ENCODE data around the gene LRRC56. TPM values are rescaled to one million over a fixed set of nuclear protein-coding genes. Genes with fewer than 3 reads are reported as not detected.
A peak's percentile ranks its signal among the peaks of the same experiment; 100 is the strongest.

LRRC56 gene
- total and polyA plus RNA-seq, 2 of the 13 experiments (the other 11 are each of a cell fraction or from before 2014, with no cell fraction given): 0.11 to 0.29 TPM

DNA sequence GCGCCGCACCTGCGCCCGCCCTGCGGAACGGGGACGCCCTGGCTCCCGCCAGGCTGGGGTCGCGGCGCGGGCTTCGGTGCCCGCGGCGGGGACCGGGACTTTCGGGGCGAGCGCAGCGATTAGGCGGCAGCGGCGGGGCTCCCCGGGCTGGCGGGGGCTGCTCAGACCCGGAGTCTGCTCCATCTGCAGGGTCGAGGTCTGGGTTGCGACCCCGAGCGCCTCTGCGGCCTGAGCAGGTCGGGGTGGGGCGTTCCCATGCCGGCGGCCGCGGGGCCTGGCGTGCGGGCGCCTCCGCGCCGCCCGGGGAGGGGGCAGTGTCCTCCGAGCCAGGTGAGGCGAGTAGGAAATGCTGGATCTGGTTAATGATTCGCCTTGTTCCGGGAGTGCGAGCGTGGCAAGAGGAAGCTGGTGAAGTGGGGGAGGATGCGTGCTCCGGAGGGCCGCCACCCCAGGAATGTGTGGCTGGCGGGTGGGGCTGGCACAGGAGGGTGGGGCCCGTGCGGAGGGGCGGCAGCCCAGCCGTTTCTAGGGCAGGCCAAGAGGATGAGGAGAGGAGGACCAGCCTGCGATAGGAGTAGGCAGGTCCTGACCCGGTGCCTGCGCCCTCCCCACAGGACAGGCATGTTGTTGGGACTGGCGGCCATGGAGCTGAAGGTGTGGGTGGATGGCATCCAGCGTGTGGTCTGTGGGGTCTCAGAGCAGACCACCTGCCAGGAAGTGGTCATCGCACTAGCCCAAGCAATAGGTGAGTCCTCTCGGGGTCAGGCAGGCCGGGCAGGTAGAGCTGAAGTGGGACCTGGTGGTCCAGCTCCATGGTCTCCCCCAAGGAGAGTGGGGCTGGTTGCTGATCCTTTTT, 24.0 kb downstream of the LRRC56 start (continued):
- TF ChIP-seq, protein P1, sequence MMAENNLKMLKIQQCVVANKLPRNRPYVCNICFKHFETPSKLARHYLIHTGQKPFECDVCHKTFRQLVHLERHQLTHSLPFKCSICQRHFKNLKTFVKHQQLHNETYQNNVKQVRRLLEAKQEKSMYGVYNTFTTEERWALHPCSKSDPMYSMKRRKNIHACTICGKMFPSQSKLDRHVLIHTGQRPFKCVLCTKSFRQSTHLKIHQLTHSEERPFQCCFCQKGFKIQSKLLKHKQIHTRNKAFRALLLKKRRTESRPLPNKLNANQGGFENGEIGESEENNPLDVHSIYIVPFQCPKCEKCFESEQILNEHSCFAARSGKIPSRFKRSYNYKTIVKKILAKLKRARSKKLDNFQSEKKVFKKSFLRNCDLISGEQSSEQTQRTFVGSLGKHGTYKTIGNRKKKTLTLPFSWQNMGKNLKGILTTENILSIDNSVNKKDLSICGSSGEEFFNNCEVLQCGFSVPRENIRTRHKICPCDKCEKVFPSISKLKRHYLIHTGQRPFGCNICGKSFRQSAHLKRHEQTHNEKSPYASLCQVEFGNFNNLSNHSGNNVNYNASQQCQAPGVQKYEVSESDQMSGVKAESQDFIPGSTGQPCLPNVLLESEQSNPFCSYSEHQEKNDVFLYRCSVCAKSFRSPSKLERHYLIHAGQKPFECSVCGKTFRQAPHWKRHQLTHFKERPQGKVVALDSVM (CRISPR knock-in tag; IDR thresholded peaks at IDR 0.05): no peak
- TF ChIP-seq, protein P2, sequence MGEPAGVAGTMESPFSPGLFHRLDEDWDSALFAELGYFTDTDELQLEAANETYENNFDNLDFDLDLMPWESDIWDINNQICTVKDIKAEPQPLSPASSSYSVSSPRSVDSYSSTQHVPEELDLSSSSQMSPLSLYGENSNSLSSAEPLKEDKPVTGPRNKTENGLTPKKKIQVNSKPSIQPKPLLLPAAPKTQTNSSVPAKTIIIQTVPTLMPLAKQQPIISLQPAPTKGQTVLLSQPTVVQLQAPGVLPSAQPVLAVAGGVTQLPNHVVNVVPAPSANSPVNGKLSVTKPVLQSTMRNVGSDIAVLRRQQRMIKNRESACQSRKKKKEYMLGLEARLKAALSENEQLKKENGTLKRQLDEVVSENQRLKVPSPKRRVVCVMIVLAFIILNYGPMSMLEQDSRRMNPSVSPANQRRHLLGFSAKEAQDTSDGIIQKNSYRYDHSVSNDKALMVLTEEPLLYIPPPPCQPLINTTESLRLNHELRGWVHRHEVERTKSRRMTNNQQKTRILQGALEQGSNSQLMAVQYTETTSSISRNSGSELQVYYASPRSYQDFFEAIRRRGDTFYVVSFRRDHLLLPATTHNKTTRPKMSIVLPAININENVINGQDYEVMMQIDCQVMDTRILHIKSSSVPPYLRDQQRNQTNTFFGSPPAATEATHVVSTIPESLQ (CRISPR knock-in tag; conservative IDR thresholded peaks at IDR 0.05): no peak
- TF ChIP-seq, protein P3, sequence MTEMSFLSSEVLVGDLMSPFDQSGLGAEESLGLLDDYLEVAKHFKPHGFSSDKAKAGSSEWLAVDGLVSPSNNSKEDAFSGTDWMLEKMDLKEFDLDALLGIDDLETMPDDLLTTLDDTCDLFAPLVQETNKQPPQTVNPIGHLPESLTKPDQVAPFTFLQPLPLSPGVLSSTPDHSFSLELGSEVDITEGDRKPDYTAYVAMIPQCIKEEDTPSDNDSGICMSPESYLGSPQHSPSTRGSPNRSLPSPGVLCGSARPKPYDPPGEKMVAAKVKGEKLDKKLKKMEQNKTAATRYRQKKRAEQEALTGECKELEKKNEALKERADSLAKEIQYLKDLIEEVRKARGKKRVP (CRISPR knock-in tag; IDR thresholded peaks at IDR 0.05): no peak
- TF ChIP-seq ZSCAN31 (CRISPR knock-in tag; IDR thresholded peaks at IDR 0.05; ENCODE audit: low read depth) (no peak), NFYB (CRISPR knock-in tag; IDR thresholded peaks at IDR 0.05) (no peak), ADNP (CRISPR knock-in tag; IDR thresholded peaks at IDR 0.05) (no peak), REPIN1 (CRISPR knock-in tag; IDR thresholded peaks at IDR 0.05; ENCODE audit: borderline replicate concordance, low read depth) (no peak), NFE2L2 (IDR thresholded peaks at IDR 0.05; ENCODE audit: low read length) (no peak), FOSL1 (CRISPR knock-in tag; IDR thresholded peaks at IDR 0.05; ENCODE audit: borderline replicate concordance) (no peak), SRY (CRISPR knock-in tag; IDR thresholded peaks at IDR 0.05) (0 out of 2 replicates have a peak, but pooled peaks have one; percentile 25)
- TF ChIP-seq, protein P4, sequence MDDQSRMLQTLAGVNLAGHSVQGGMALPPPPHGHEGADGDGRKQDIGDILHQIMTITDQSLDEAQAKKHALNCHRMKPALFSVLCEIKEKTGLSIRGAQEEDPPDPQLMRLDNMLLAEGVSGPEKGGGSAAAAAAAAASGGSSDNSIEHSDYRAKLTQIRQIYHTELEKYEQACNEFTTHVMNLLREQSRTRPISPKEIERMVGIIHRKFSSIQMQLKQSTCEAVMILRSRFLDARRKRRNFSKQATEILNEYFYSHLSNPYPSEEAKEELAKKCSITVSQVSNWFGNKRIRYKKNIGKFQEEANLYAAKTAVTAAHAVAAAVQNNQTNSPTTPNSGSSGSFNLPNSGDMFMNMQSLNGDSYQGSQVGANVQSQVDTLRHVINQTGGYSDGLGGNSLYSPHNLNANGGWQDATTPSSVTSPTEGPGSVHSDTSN (CRISPR knock-in tag; IDR thresholded peaks at IDR 0.05; ENCODE audit: borderline replicate concordance): no peak
- TF ChIP-seq, protein P5, sequence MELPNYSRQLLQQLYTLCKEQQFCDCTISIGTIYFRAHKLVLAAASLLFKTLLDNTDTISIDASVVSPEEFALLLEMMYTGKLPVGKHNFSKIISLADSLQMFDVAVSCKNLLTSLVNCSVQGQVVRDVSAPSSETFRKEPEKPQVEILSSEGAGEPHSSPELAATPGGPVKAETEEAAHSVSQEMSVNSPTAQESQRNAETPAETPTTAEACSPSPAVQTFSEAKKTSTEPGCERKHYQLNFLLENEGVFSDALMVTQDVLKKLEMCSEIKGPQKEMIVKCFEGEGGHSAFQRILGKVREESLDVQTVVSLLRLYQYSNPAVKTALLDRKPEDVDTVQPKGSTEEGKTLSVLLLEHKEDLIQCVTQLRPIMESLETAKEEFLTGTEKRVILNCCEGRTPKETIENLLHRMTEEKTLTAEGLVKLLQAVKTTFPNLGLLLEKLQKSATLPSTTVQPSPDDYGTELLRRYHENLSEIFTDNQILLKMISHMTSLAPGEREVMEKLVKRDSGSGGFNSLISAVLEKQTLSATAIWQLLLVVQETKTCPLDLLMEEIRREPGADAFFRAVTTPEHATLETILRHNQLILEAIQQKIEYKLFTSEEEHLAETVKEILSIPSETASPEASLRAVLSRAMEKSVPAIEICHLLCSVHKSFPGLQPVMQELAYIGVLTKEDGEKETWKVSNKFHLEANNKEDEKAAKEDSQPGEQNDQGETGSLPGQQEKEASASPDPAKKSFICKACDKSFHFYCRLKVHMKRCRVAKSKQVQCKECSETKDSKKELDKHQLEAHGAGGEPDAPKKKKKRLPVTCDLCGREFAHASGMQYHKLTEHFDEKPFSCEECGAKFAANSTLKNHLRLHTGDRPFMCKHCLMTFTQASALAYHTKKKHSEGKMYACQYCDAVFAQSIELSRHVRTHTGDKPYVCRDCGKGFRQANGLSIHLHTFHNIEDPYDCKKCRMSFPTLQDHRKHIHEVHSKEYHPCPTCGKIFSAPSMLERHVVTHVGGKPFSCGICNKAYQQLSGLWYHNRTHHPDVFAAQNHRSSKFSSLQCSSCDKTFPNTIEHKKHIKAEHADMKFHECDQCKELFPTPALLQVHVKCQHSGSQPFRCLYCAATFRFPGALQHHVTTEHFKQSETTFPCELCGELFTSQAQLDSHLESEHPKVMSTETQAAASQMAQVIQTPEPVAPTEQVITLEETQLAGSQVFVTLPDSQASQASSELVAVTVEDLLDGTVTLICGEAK (IDR thresholded peaks at IDR 0.05): no peak
- TF ChIP-seq, protein P5 (CRISPR knock-in tag; IDR thresholded peaks at IDR 0.05): no peak
